CD14-positive monocyte (primary cell): ENCODE data around the gene SSBP2. TPM values are rescaled to one million over a fixed set of nuclear protein-coding genes. Genes with fewer than 3 reads are reported as not detected.

Experiments used
- DNase-seq, 3 donors: peaks; one replicate each; pipeline ENCODE4 v3.0.0-alpha.2; 2011 to 2022
- H2AFZ ChIP-seq: 2 replicates; pipeline ENCODE4 v1.6.0; 2012; ENCODE audit warnings: mild to moderate bottlenecking, low read depth, low read length, inconsistent platforms; ENCODE audit not compliant: insufficient read depth, poor library complexity, severe bottlenecking
- H3K27ac ChIP-seq, 2 donors: 1 replicate in 1 of 2; 2 replicates in 1 of 2; pipeline ENCODE4 v1.5.1; 2012 to 2013; ENCODE audit warnings: low read length in 2 of 2, control low read depth in 1 of 2, inconsistent platforms in 1 of 2, low read depth in 1 of 2, mild to moderate bottlenecking in 1 of 2
- H3K27me3 ChIP-seq, 2 donors: one replicate each; pipeline versions ENCODE4 v1.6.0 to v1.6.1; 2011 to 2013; ENCODE audit warnings: low read length in 2 of 2; ENCODE audit not compliant: control insufficient read depth in 2 of 2, insufficient read depth in 2 of 2
- H3K36me3 ChIP-seq, 2 donors: replicated peaks in 1 of 2; 1 replicate in 1 of 2; 2 replicates in 1 of 2; pipeline versions ENCODE4 v1.5.1 to v1.6.1; 2012 to 2013; ENCODE audit warnings: low read length in 2 of 2, control low read depth in 1 of 2, inconsistent platforms in 1 of 2, mild to moderate bottlenecking in 1 of 2; ENCODE audit not compliant: insufficient read depth in 2 of 2, control insufficient read depth in 1 of 2
- H3K4me1 ChIP-seq, 2 donors: 1 replicate in 1 of 2; 2 replicates in 1 of 2; pipeline versions ENCODE4 v1.5.1 to v1.6.1; 2012 to 2013; ENCODE audit warnings: low read length in 2 of 2, control low read depth in 1 of 2, inconsistent platforms in 1 of 2, mild to moderate bottlenecking in 1 of 2, moderate library complexity in 1 of 2; ENCODE audit not compliant: insufficient read depth in 2 of 2, control insufficient read depth in 1 of 2
- H3K4me2 ChIP-seq: replicated peaks from 2 replicates; pipeline ENCODE3; 2012; ENCODE audit warnings: low read length, moderate library complexity, mild to moderate bottlenecking; ENCODE audit not compliant: poor library complexity, severe bottlenecking; ENCODE audit errors: extremely low read depth
- H3K4me3 ChIP-seq, 3 experiments: fragments of 200-600 bp in 1 of 3; sonication (generic) in 1 of 3; replicated peaks in 1 of 3; 1 replicate in 2 of 3; 2 replicates in 1 of 3; pipeline ENCODE4 v1.5.1; 2011 to 2013; ENCODE audit warnings: low read length in 3 of 3, mild to moderate bottlenecking in 3 of 3, control low read depth in 2 of 3, low read depth in 2 of 3, inconsistent platforms in 1 of 3, moderate library complexity in 1 of 3
- H3K79me2 ChIP-seq: 2 replicates; pipeline ENCODE4 v1.6.0; 2012; ENCODE audit warnings: mild to moderate bottlenecking, control low read depth, inconsistent platforms, low read length, moderate library complexity; ENCODE audit not compliant: insufficient read depth
- H3K9ac ChIP-seq: 2 replicates; pipeline ENCODE4 v1.6.0; 2017; ENCODE audit warnings: low read length, mild to moderate bottlenecking; ENCODE audit not compliant: insufficient read depth, poor library complexity, severe bottlenecking
- H3K9me3 ChIP-seq, 2 donors: replicated peaks in 1 of 2; 1 replicate in 1 of 2; 2 replicates in 1 of 2; pipeline versions ENCODE4 v1.5.1 to v1.6.1; 2012 to 2013; ENCODE audit warnings: low read length in 2 of 2, control low read depth in 1 of 2; ENCODE audit not compliant: control insufficient read depth in 1 of 2, insufficient read depth in 1 of 2
- H4K20me1 ChIP-seq: 2 replicates; pipeline ENCODE4 v1.6.0; 2012; ENCODE audit warnings: mild to moderate bottlenecking, low read length, control low read depth, moderate library complexity; ENCODE audit not compliant: insufficient read depth
- H3K27ac Mint-ChIP-seq, 7 donors: one replicate each; pipeline ENCODE4 v1.8.0; 2020; ENCODE audit warnings: mild to moderate bottlenecking in 7 of 7, mixed read lengths in 7 of 7, moderate library complexity in 6 of 7, inconsistent platforms in 2 of 7
- H3K27me3 Mint-ChIP-seq, 3 donors: one replicate each; pipeline ENCODE4 v1.8.0; 2021 to 2022; ENCODE audit warnings: low read depth in 3 of 3, mild to moderate bottlenecking in 3 of 3, mixed read lengths in 3 of 3, moderate library complexity in 3 of 3, inconsistent platforms in 1 of 3
- H3K36me3 Mint-ChIP-seq, 2 donors: one replicate each; pipeline ENCODE4 v1.8.0; 2020; ENCODE audit warnings: mixed read lengths in 2 of 2, inconsistent platforms in 1 of 2, mild to moderate bottlenecking in 1 of 2
- H3K4me1 Mint-ChIP-seq: one replicate; pipeline ENCODE4 v1.8.0; 2020; ENCODE audit warnings: mild to moderate bottlenecking, mixed read lengths
- H3K4me3 Mint-ChIP-seq, 2 donors: one replicate each; pipeline ENCODE4 v1.8.0; 2020; ENCODE audit warnings: mild to moderate bottlenecking in 2 of 2, mixed read lengths in 2 of 2, moderate library complexity in 1 of 2
- H3K9me3 Mint-ChIP-seq, 7 donors: one replicate each; pipeline ENCODE4 v1.8.0; 2020 to 2022; ENCODE audit warnings: mixed read lengths in 7 of 7, mild to moderate bottlenecking in 6 of 7, moderate library complexity in 6 of 7, inconsistent platforms in 2 of 7
- WGBS: methylation state at CpG from one replicate; pipeline ENCODE4 v1.1.5; 2013; ENCODE audit warnings: missing lambda C conversion rate; ENCODE audit not compliant: insufficient coverage; 5-methylcytosine and 5-hydroxymethylcytosine counted together
- intact Hi-C, 2 donors: fragments of 100-400 bp; cut with micrococcal nuclease; formaldehyde crosslinking; loops; one replicate each; pipeline versions ENCODE4 v1.15.0 to v1.15.1; 2023
- polyA plus RNA-seq, 3 donors: library from polyadenylated mRNA; depleted of rRNA in 1 of 3; unstranded in 2 of 3; stranded (reverse) in 1 of 3; fragments of 300-500 nt in 2 of 3; fragments of >200 nt in 1 of 3; fragmentation: Illumina TruSeq in 2 of 3; gene quantifications; 1 replicate in 2 of 3; 2 replicates in 1 of 3; pipeline ENCODE4 v1.2.3, GENCODE V29; 2012 to 2021
- TF ChIP-seq, protein P1 (sequence below): fragments of 200-600 bp; IDR thresholded peaks from one replicate; pipeline ENCODE4 v1.8.0; 2022; ENCODE audit warnings: antibody characterized with exemption, mild to moderate bottlenecking

The SSBP2 gene
- polyA plus RNA-seq, 3 donors: 29.1 to 55.2 (median 53.4) TPM

DNA sequence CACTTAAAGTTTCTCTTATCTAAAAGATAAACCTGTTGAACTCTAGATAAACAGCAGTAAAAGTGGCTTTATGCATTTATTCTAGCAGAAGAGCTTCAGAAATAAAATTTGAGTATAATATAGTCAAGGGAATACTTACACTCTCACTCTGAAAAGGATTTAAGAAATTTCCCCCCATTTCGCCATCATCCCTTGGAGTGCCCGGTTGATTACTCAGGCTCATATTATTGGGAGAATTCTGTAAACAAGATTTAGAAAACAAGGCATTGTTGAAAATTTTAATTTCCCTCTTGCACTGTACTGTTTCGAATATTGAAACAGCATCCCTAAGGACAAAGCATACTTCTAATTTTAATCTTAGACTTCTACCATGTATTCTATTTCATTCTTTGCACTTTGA, 322.5 kb downstream of the SSBP2 start:
- intact Hi-C loops: loop anchor here (5.0 to 10.0 kb wide), 2 partner anchors 409 to 736 kb away; no protein-coding TSS in a partner anchor
- no peak overlapping the region for H3K27ac Mint-ChIP-seq
- peaks cover 5 to 8% of the 10 kb centered on the region in 2 donors for H3K36me3 Mint-ChIP-seq
- H3K27me3 Mint-ChIP-seq: no peaks in the 10 kb centered on the region
- Histone ChIP-seq H2AFZ (no peak overlapping the region), H3K27me3 (no peaks in the 10 kb centered on the region), H4K20me1 (no peaks in the 10 kb centered on the region), H3K79me2 (no peaks in the 10 kb centered on the region), H3K27ac (no peak overlapping the region), H3K4me3 (no peak overlapping the region), H3K4me2 (no peak overlapping the region), H3K9ac (no peak overlapping the region), H3K9me3 (no peaks in the 10 kb centered on the region), H3K4me1 (no peaks in the 10 kb centered on the region), H3K36me3 (peaks cover 0 to 5% of the 10 kb centered on the region in 2 donors)
- DNase-seq: no peak
- H3K9me3 Mint-ChIP-seq: no peaks in the 10 kb centered on the region
- TF ChIP-seq, protein P1, sequence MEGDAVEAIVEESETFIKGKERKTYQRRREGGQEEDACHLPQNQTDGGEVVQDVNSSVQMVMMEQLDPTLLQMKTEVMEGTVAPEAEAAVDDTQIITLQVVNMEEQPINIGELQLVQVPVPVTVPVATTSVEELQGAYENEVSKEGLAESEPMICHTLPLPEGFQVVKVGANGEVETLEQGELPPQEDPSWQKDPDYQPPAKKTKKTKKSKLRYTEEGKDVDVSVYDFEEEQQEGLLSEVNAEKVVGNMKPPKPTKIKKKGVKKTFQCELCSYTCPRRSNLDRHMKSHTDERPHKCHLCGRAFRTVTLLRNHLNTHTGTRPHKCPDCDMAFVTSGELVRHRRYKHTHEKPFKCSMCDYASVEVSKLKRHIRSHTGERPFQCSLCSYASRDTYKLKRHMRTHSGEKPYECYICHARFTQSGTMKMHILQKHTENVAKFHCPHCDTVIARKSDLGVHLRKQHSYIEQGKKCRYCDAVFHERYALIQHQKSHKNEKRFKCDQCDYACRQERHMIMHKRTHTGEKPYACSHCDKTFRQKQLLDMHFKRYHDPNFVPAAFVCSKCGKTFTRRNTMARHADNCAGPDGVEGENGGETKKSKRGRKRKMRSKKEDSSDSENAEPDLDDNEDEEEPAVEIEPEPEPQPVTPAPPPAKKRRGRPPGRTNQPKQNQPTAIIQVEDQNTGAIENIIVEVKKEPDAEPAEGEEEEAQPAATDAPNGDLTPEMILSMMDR: no peak
- H3K4me1 Mint-ChIP-seq: peaks cover 5% of the 10 kb centered on the region
- no peak overlapping the region for H3K4me3 Mint-ChIP-seq
- WGBS: no CpG with 5 or more reads among the region's 3 CpGs

GRCh38 chr5:81427566-81427965, 323.3 kb downstream of the SSBP2 start:
- Histone ChIP-seq H3K9me3 (no peaks in the 10 kb centered on the region), H3K4me3 (no peak overlapping the region), H3K27ac (no peak overlapping the region), H2AFZ (no peak overlapping the region), H3K79me2 (no peaks in the 10 kb centered on the region), H3K27me3 (no peaks in the 10 kb centered on the region), H4K20me1 (no peaks in the 10 kb centered on the region), H3K4me1 (no peaks in the 10 kb centered on the region), H3K36me3 (peaks cover 0 to 5% of the 10 kb centered on the region in 2 donors), H3K9ac (no peak overlapping the region), H3K4me2 (no peak overlapping the region)
- WGBS: no CpG with 5 or more reads among the region's 1 CpG
- no peaks in the 10 kb centered on the region for H3K9me3 Mint-ChIP-seq
- TF ChIP-seq, protein P1: no peak
- peaks cover 7% of the 10 kb centered on the region for H3K4me1 Mint-ChIP-seq
- H3K4me3 Mint-ChIP-seq: no peak overlapping the region
- no peak overlapping the region for H3K27ac Mint-ChIP-seq
- no peak for DNase-seq
- peaks cover 5 to 11% of the 10 kb centered on the region in 2 donors for H3K36me3 Mint-ChIP-seq
- no peaks in the 10 kb centered on the region for H3K27me3 Mint-ChIP-seq
- intact Hi-C loops: loop anchor here (5.0 to 10.0 kb wide), 2 partner anchors 410 to 737 kb away; no protein-coding TSS in a partner anchor
